ENCODE results near the gene SYCP2L. TPM values are rescaled to one million over a fixed set of nuclear protein-coding genes. Genes with fewer than 3 reads are reported as not detected.

SYCP2L gene
- total and polyA plus RNA-seq, 2 of the 8 experiments (the other 6 are each of a cell fraction or from before 2014, with no cell fraction given) = 1.7 to 4.2 TPM

- WGBS, 2 experiments (ENCODE audit: extremely low coverage in 1 of 2, insufficient coverage in 1 of 2, insufficient read length in 1 of 2, insufficient replicate concordance in 2 of 2, low coverage in 1 of 2, low lambda C conversion rate in 2 of 2, missing lambda C conversion rate in 1 of 2) = 100% methylated on average over 1 of the region's 1 CpG; no CpG with 5 or more reads in 1 of the 2 experiments
- H3K23me2 ChIP-seq (ENCODE audit: low read depth, low read length) = peaks cover 4% of the 10 kb centered on the region
These were observed 3.3 kb downstream of the SYCP2L start for GRCh38 chr6:10890151-10890550.

More at GRCh38 chr6:10890151-10890550, 3.3 kb downstream of the SYCP2L start:
- TF ChIP-seq TAF7 (optimal IDR thresholded peaks at IDR 0.05; ENCODE audit: borderline replicate concordance, low read depth, low read length) (no peak), SIRT6 (IDR thresholded peaks at IDR 0.05; ENCODE audit: low read length) (no peak), GABPA (IDR thresholded peaks at IDR 0.05; ENCODE audit: borderline replicate concordance, insufficient read depth, low read length) (no peak), TBP (IDR thresholded peaks at IDR 0.05; ENCODE audit: low read depth, low read length) (no peak), NRF1 (IDR thresholded peaks at IDR 0.05; ENCODE audit: low read depth, low read length) (no peak), KDM4A (IDR thresholded peaks at IDR 0.05; ENCODE audit: low read depth, low read length, severe bottlenecking) (no peak), HDAC2 (IDR thresholded peaks at IDR 0.05; ENCODE audit: borderline replicate concordance in 1 of 2, low read depth in 2 of 2, low read length in 2 of 2) (no peak), CHD2 (IDR thresholded peaks at IDR 0.05; ENCODE audit: low read length) (no peak), TEAD4 (IDR thresholded peaks at IDR 0.05; ENCODE audit: low read depth, low read length) (no peak)
- no peak overlapping the region for H3K23ac ChIP-seq (ENCODE audit: insufficient read length)
- H3K9ac ChIP-seq (replicated peaks in 1 of 4; ENCODE audit: extremely low read depth in 1 of 4, low read depth in 3 of 4, low read length in 3 of 4) = no peak overlapping the region
- no peak overlapping the region for H2BK120ac ChIP-seq (replicated peaks; ENCODE audit: low read depth, low read length)
- H3K79me1 ChIP-seq (ENCODE audit: low read depth, low read length) = peaks cover 2% of the 10 kb centered on the region; the same call in 1 of the 2 replicates
- no peak overlapping the region for H2BK12ac ChIP-seq (ENCODE audit: low read depth, low read length)
- no peaks in the 10 kb centered on the region for H3K4me1 ChIP-seq (replicated peaks in 1 of 4; ENCODE audit: control insufficient read depth in 3 of 4, insufficient read depth in 4 of 4, low read length in 3 of 4)
- H3K18ac ChIP-seq (ENCODE audit: extremely low read depth, low read length) = no peak overlapping the region
- no peaks in the 10 kb centered on the region for H3K36me3 ChIP-seq (ENCODE audit: control insufficient read depth in 2 of 4, insufficient read depth in 4 of 4, low read length in 3 of 4)
- DNase-seq (ENCODE audit: low read depth in 1 of 2, low spot score in 2 of 2) (no peak), FAIRE-seq (no peak)
- ChIA-PET CTCF (ENCODE audit: partially characterized antibody) (no interaction called here), POLR2A (ENCODE audit: partially characterized antibody) (no interaction called here)
- H4K20me1 ChIP-seq (replicated peaks in 1 of 2; ENCODE audit: control insufficient read depth in 1 of 2, insufficient read depth in 2 of 2, low read length in 2 of 2) = no peaks in the 10 kb centered on the region
- H2AK5ac ChIP-seq (ENCODE audit: low read depth, low read length) = no peak overlapping the region
- no peak overlapping the region for H2BK20ac ChIP-seq (ENCODE audit: low read length)
- H3K27me3 ChIP-seq (replicated peaks in 1 of 4; ENCODE audit: control insufficient read depth in 3 of 4, extremely low read depth in 1 of 4, insufficient read depth in 3 of 4, low read length in 3 of 4) = peaks cover 0 to 6% (median 3%) of the 10 kb centered on the region in 4 experiments; a peak in 2 of 7 replicates
- no peaks in the 10 kb centered on the region for H3K9me3 ChIP-seq (ENCODE audit: insufficient read depth in 2 of 2, low read depth in 1 of 2, low read length in 1 of 2)
- H3K4ac ChIP-seq (replicated peaks; ENCODE audit: insufficient read length, low read depth, low read length) = no peak overlapping the region
- no peaks in the 10 kb centered on the region for H3K79me2 ChIP-seq (ENCODE audit: control insufficient read depth in 1 of 2, insufficient read depth in 2 of 2, low read length in 2 of 2)
- no peak overlapping the region for H2BK15ac ChIP-seq (ENCODE audit: low read length)
- H2BK5ac ChIP-seq (ENCODE audit: low read depth, low read length) = no peak overlapping the region
- no peak overlapping the region for H4K8ac ChIP-seq (ENCODE audit: extremely low read depth, insufficient read depth, low read length)
- H4K5ac ChIP-seq (ENCODE audit: insufficient read length, low read depth, low read length) = no peak overlapping the region
- no peak overlapping the region for H4K91ac ChIP-seq (replicated peaks; ENCODE audit: insufficient read length, low read length)
- no peak overlapping the region for H3K14ac ChIP-seq (ENCODE audit: insufficient read length)
- H2AFZ ChIP-seq (ENCODE audit: low read length) = no peak overlapping the region
- H3K4me3 ChIP-seq (ENCODE audit: extremely low read depth in 1 of 4, insufficient read depth in 2 of 4, low read depth in 3 of 4, low read length in 4 of 4) = no peak overlapping the region
- H3K56ac ChIP-seq (replicated peaks; ENCODE audit: insufficient read length, low read depth, low read length) = no peak overlapping the region
- H3K4me2 ChIP-seq (ENCODE audit: insufficient read depth in 1 of 2, low read depth in 2 of 2, low read length in 2 of 2) = no peak overlapping the region
- H3K27ac ChIP-seq (ENCODE audit: low read depth, low read length) = no peak overlapping the region
